Prostate gland (tissue), 2 donors: ENCODE data around the gene COLEC12.

Experiments
- CTCF ChIP-seq, 4 experiments: fragments of 200-600 bp in 2 of 4; fragments of 450-650 bp in 2 of 4; sonication (generic) in 2 of 4; IDR thresholded peaks; 1 replicate in 3 of 4; 2 replicates in 1 of 4; pipeline ENCODE4 v1.5.1; 2016 to 2019; ENCODE audit warnings: antibody characterized with exemption in 4 of 4, mild to moderate bottlenecking in 2 of 4, moderate library complexity in 2 of 4
- POLR2A ChIP-seq: fragments of 450-650 bp; IDR thresholded peaks from one replicate; pipeline ENCODE4 v1.6.1; 2016; ENCODE audit warnings: antibody characterized with exemption, mild to moderate bottlenecking

GRCh38 chr18:354471-354870, 146.0 kb downstream of the COLEC12 start:
- no peak for TF ChIP-seq CTCF (IDR thresholded peaks at IDR 0.05)
- no peak for TF ChIP-seq POLR2A
